Skeletal muscle cell (primary cell): ENCODE data around the gene GDF10.

ENCODE experiments used
- DNase-seq: peaks from one replicate; pipeline ENCODE4 v3.0.0-alpha.2; 2010; ENCODE audit warnings: low read depth
- H3K4me3 ChIP-seq: 2 replicates; pipeline ENCODE4 v1.5.1; 2011; ENCODE audit warnings: low read depth, mild to moderate bottlenecking, control low read depth, low read length, moderate library complexity

Gene GDF10

GRCh38 chr10:47268696-47269095 lies 31.3 kb upstream of the GDF10 start:
- no peak for DNase-seq
- no peak overlapping the region for H3K4me3 ChIP-seq

DNA sequence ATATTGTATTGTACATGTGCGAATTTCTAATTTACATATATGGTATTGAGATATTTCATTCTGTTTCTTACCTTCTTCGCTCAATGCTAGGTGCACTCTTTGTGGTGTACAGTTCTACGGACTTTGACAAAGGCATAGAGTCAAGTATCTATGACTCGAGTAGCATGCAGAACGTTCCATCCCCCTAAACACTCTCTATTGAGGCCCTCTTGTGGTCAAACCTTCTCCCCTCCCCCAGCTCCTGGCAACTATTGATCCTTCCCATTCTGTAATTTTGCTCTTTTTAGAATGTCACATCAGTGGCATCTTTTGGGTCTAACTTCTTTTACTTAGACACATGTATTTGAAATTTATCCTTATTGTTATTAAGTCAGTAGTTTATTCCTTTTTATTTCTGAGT lies 30.7 kb upstream of the GDF10 start:
- DNase-seq: no peak
- no peak overlapping the region for H3K4me3 ChIP-seq

DNA sequence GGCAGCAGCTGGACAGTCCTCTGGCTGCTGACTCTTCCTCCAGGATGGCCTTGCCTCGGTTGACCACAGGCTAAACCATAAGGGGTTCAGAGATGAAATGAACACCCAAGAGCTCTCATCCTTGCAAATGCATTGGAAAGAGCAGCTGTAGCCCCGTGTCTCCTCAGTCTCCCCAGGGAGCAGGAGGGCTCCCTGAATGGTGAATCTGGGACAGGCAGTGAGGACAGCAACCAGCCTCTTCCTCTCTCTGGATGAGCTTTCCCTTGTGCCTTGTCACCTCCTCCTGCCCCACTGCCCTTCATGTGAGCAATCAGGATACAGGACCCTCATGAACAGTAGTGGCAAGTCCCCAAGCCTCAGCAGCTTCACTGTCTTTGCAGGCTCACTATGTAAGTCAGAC lies 23.9 kb upstream of the GDF10 start:
- DNase-seq: no peak
- no peak overlapping the region for H3K4me3 ChIP-seq

- H3K4me3 ChIP-seq: no peak overlapping the region
- DNase-seq: no peak
Observed at GRCh38 chr10:47276576-47277351, 23.2 kb upstream of the GDF10 start.

- DNase-seq: no peak
- H3K4me3 ChIP-seq: no peak overlapping the region
Observed at GRCh38 chr10:47277352-47278151, 22.4 kb upstream of the GDF10 start.

DNA sequence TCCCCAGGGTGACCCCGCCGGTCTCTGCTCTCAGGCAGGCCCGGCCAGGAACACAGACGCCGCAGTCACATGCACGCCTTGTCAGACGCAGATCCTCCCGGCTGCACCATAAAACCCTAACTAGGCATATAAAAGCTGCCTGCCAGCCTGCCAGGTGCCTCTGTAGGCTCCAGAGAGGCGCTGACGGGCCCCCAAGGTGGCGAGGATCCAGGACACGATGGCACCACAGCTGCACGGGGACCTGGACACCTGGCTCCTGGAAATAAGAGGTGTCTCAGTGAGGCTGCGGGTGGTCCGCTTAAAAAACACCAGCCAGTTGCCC lies 21.9 kb upstream of the GDF10 start:
- no peak overlapping the region for H3K4me3 ChIP-seq
- DNase-seq: no peak

- no peak for DNase-seq
Observed at GRCh38 chr10:47278720-47279119, 21.3 kb upstream of the GDF10 start.

GRCh38 chr10:47279276-47279675 lies 20.7 kb upstream of the GDF10 start:
- DNase-seq: no peak
- H3K4me3 ChIP-seq: no peak overlapping the region

More at GRCh38 chr10:47278720-47279119, 21.3 kb upstream of the GDF10 start:
- H3K4me3 ChIP-seq: no peak overlapping the region

- no peak for DNase-seq
Observed at GRCh38 chr10:47282005-47282656, 17.9 kb upstream of the GDF10 start.

GRCh38 chr10:47282657-47283018 lies 17.4 kb upstream of the GDF10 start:
- DNase-seq: no peak

More at GRCh38 chr10:47282005-47282656, 17.9 kb upstream of the GDF10 start:
- no peak overlapping the region for H3K4me3 ChIP-seq

DNA sequence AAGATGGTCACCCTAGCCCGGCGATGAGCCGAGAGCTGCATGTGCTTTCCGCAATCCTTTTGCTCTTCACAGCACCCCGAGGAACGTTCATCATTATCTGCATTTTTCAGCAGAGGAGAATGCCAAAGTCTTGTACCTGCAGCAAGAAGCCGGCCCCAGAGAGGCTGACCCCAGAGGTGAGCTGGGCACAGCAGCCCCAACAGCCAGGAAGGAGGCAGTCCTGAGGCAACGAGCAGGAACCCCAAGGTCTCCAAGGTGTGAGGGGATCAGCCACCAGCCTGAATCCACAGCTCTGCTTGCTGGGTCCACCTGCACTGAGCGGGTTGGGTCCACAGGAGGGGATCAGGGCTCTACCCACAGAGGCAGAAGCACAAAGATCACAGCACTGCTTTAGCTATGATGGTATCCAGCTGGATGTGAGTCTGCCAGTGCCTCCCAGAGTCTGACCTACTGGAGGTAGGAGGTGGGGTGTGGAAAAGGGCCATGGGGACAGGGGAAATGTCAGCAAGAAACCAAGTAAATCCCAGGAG lies 16.8 kb upstream of the GDF10 start:
- no peak for DNase-seq
- H3K4me3 ChIP-seq: no peak overlapping the region

More at GRCh38 chr10:47282657-47283018, 17.4 kb upstream of the GDF10 start:
- no peak overlapping the region for H3K4me3 ChIP-seq

GRCh38 chr10:47283848-47284247 lies 16.1 kb upstream of the GDF10 start:
- no peak for DNase-seq
- H3K4me3 ChIP-seq: no peak overlapping the region

DNA sequence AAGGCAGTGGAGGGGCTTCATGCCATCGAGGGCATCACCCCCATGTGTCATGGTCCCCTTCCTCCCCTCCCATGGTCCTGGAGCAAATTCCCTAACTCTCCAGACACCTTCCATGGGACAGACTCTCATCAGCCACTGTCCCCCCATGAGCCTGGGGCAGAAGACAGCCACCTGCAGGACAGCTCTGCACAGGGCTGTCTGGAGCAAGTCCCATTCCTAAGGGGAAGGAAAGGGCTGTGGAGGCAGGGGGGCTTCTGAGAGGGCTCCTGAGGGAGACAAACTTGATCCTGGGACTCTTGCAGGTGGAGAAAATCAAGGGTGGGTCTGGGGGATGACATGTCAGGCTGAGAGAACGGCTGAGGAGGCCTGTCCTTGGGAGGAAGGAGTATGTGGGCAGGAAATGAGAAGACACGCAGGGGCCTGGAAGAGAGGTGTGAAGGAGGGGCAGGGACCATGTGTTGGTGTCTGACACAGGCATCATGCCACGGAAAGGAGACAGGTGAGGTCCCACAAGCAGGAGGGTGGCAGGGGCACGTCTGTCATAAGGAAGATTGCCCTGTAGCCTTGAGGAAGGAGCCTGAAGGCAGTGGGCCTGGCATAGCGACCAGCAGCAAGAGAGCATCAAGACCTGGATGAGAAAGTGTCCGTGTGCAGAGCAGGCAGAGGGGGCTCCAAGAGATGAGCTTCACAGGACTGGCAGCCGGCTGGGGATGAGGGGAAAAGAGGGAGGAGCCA lies 14.4 kb upstream of the GDF10 start:
- no peak for DNase-seq
- H3K4me3 ChIP-seq: no peak overlapping the region

GRCh38 chr10:47286116-47286505 lies 13.9 kb upstream of the GDF10 start:
- no peak overlapping the region for H3K4me3 ChIP-seq
- no peak for DNase-seq

- H3K4me3 ChIP-seq: no peak overlapping the region
Observed at GRCh38 chr10:47286591-47287315, 13.2 kb upstream of the GDF10 start.

DNA sequence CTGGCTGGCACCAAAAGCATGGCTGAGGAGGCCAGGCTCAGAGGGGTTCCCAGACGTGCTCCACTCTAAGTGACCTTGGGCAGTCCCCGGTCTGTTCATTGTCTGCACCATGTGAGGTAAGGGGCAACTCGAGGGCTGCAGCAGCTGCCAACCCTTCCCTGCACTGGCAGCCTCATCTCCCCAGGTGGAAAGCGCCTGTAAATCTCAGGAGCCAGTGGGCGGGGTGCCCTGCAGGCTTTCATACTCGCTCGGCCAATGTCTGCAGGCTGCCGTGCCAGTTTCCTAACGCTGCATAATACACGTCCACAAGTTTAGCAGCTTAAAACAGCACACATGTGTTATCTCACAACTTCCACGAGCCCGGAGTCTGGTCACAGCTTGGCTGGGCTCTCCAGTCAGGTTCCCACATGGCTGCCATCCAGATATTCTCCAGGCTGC lies 12.6 kb upstream of the GDF10 start:
- H3K4me3 ChIP-seq: no peak overlapping the region
- no peak for DNase-seq

More at GRCh38 chr10:47286591-47287315, 13.2 kb upstream of the GDF10 start:
- DNase-seq: no peak

GRCh38 chr10:47287805-47288204 lies 12.2 kb upstream of the GDF10 start:
- H3K4me3 ChIP-seq: no peak overlapping the region
- DNase-seq: no peak

- no peak for DNase-seq
- no peak overlapping the region for H3K4me3 ChIP-seq
Observed at GRCh38 chr10:47288236-47288635, 11.8 kb upstream of the GDF10 start.
